COLO668 (cell line): ENCODE results near the gene RTF1.
A peak's percentile ranks its signal among the peaks of the same experiment; 100 is the strongest.
"Not testable (repeated sequence)": the region's sequence is repeated elsewhere in the genome, so short reads cannot be mapped to it uniquely, and the experiment has no call there.

Experiments used
- DNase-seq: peaks from one replicate; lab custom pipeline; 2025; ENCODE audit not compliant: unreplicated experiment; lab: John Stamatoyannopoulos, UW

Gene RTF1

DNA sequence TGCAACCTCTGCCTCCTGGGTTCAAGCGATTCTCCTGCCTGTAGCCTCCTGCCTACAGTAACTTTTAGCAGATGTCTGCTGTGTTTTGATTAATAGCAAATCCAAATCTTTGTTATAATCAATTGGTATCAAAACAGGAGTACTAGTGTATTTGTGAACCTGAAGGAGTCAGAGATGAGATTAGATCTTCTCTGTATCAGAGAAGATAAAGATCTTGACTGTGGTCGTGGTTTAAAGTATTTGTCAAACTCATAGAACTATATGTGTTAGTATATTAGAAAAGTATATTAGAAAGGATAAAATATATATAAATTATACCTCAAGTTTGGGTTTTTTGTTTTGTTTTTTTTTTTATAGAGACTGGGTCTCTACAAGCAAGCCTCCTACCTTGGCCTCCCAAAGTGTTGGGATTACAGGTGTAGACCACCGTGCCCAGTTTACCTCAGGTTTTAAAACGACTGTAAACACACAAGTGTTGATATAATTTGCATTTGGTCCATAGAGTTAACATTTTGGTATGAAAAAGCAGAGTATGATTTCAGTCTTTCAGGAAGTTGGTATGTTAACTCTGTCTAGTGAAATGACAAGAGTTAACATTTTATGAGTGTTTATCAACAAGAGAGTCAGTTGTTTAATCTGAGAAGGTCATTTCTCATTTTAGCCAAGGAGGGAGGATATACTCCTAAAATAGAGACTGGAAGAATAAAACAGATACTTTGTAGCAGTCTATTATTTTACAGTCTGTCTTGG, 18.3 kb downstream of the RTF1 start:
- no peak for DNase-seq

DNA sequence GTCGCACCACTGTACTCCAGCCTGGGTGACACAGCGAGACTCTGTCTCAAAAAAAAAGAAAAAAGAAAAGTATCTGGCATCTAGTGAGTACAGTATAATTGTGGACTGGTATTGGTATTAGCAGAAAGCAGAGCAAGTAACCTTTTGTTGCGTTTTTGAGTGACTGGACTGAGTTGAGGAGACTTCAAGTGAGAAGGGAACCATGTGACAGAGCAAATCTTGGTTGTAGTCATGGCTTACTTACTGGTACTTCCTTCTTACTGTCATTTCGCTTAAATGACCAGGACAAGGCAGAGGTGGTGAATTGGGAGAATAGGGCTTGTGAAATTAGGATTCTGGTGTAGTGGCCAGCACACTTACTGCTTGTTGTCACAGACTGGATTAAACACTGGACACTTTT, 20.6 kb downstream of the RTF1 start:
- DNase-seq: no peak

DNA sequence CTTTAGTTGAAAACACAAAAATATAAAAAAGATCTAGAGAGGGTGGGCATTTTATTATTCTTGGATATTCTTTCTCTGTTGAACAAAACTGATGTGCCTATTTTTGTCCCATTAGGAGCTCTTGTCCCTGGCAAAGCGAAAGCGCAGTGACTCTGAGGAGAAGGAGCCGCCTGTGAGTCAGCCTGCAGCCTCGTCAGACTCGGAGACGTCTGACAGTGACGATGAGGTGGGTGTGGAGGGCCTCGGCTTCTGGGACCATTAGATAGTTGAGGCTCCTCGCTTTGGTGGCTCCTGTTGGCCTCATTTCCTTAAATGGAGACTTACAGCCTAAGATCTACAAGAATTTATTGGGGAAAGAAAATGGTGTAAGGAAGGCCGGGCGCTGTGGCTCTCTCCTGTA, 21.3 kb downstream of the RTF1 start:
- DNase-seq: no peak

DNA sequence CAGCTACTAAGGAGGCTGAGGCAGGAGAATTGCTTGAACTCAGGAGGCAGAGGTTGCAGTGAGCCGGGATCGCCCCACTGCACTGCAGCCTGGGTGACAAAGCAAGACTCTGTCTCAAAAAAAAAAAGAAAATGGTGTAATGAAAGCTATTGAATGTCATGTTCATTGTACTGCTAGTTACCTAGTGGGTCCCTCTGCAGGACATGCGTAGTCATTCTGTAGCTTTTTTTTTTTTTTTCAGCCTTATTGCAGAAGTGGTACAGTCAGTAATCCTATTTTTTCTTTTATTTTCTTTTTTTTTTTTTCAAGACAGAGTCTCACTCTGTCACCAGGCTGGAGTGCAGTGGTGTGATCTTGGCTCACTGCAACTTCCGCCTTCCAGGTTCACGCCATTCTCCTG, 21.9 kb downstream of the RTF1 start:
- DNase-seq: not testable (repeated sequence)

DNA sequence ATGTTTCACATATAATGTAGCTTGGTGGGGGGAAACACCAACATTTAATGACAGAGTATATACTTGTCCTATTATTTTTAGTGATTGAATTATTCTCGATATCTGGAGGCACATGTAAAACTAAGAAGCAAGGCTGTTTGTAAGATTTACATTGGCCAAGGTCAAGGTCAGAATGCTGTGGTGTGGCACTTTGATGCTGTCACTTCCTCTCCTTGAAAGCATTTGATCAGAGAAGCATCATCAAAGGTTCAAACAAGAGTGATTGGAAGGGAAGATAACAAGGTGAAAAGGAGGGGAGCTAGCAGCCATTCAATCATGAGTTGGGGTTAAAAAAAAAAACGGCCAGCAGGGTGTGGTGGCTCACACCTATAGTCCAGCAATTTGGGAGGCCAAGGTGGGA, 26.4 kb downstream of the RTF1 start:
- no peak for DNase-seq

DNA sequence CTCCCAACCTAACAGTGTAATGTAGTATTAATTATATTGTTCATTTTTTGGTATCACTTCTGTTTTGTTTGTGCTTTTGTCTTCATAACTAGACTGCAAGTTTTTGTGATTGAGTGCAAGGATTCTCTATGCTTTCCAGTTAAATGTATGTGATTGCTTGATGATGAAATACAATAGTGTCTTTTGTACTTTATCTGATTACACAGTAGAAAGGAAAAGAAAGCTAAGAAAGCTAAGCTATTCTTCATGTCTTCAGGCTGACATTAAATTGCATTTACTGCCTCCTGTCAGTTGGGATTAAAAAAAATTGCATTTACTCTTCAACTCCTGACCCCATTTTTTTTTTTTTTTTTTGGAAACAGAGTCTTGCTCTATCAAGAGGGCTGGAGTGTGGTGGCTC, 28.5 kb downstream of the RTF1 start:
- no peak for DNase-seq

DNA sequence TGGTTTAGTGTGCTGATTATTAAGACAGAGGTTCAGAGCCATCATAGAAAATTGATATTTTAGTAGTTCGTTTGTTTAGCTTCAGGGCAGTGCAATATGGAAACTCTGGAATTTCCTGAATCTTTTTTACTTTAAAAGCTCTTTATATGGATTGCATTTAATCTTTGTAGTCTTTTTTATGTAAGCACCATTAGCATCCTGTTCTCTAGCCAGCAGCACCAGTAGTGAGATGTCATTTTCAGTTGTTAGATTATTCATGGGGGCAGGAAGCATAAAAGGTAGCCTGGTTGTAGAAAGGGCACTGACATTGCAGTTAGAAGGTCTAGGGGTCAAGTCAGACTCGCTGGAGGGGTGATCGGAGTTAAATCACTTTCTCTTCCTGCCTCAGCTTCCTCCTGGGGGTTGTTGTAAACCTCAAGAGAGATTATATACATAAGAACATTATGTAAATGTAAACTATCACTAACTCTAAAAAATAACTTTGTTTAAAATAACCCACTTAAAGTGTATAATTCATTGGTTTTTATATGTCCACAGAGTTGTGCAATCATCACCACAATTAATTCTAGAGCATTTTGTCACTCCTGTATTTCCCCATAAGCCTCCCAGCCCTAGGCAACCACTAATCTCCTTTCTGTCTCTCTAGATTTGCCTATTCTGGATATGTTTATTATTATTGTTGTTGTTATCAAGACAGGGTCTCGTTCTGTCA, 45.3 kb downstream of the RTF1 start:
- no peak for DNase-seq

DNA sequence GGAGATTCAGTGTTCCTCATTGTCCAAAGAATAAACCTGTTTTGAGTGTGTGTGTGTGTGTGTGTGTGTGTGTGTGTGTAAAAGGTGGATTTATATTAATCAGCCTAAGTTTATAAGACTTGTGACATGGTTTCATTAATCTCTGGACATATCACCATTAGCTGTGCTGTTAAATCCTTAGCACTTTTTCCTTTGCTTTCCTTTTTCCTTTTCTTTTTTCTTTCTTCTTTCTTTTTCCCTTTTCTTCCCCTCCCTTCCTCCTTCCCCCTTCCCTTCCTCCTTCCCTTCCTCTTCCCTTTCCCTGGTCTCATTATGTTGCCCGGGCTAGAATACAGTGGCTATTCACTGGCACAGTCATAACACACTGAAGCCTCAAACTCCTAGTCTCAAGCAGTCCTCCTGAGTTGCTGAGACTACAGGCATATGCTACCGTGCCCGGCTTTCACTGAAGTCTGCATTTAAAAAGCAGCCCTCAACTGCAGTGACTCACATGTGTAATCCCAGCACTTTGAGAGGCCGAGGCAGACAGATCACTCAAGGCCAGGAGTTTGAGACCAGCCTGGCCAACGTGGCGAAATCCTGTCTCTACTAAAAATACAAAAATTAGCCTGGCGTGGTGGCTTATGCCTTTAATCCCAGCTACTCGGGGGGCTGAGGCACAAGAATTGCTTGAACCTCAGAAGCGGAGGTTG, 48.1 kb downstream of the RTF1 start:
- no peak for DNase-seq

DNA sequence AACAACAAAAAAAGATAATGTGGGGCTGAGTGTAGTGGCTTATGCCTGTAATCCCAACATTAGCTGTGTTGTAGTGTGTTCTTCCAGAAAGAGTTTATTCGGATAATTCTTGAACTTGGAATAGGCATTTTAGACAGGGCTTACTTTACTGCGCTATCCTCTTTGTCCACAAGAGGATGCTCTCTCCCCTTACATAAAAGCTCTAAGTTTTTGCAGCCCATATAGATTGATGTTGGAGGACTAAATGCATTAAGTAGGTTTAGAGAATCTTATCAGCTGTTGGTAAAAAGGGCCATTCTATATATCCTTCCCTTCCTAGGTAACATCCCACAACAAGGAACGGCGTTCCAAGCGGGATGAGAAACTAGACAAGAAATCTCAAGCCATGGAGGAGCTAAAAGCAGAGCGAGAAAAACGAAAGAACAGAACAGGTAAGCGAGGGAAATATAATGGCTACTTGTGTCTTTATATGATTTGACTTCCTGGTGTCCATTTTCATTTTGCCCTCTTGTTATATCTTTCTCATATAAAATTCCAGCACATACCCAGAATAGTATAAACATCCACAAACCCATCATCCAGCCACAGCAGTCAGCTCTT, 49.0 kb downstream of the RTF1 start:
- peak; percentile 14 for DNase-seq

DNA sequence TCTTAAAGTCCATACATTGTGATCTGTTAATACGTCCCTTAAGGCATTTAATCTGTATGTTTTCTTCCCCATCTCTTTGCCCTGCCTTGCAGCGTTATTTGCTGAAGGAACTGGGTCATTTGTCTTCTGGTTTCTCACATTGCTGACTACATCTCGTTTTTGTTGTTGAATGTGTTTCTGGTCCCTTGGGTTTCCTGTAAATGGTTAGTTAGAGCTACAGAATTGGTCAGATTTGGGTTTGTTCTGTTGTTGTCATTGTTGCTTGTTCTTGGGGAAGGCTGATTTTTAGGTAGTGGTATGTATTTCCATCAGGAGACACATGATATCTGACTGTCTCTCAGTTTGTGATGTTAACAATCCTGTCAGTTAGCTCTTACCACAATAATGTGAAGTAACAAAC, 49.8 kb downstream of the RTF1 start:
- DNase-seq: no peak

DNA sequence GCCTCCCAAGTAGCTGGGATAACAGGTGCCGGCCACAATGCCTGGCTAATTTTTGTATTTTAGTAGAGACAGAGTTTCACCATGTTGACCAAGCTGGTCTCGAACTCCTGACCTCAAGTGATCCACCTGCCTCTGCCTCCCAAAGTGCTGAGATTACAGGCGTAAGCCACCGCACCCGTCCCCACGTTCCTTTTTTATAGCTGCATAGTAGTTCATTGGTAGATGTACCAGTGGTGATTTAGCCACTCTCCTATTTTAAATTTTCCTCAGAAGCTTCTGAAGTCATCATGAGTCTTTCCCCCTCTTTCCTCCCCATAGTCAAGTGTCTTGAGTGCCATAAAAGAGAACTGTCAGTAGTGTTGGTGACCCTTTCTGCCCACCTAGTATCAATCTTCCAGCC, 52.7 kb downstream of the RTF1 start:
- not testable (repeated sequence) for DNase-seq

DNA sequence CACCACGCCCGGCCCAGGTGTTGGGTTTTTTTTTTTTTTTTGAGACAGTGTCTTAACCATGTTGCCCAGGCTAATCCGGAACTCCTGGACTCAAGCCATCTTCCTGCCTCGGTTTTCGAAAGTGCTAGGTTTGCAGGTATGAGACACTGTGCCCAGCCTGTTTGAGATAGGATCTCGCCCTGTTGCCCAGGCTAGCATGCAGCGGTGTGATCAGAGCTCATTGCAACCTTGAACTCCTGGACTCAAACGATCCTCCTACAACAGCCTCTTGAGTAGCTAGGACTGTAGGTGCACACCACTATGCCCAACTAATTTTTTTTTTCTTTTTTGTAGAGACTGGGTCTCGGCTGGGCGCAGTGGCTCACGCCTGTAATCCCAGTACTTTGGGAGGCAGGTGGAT, 56.5 kb downstream of the RTF1 start:
- DNase-seq: no peak

DNA sequence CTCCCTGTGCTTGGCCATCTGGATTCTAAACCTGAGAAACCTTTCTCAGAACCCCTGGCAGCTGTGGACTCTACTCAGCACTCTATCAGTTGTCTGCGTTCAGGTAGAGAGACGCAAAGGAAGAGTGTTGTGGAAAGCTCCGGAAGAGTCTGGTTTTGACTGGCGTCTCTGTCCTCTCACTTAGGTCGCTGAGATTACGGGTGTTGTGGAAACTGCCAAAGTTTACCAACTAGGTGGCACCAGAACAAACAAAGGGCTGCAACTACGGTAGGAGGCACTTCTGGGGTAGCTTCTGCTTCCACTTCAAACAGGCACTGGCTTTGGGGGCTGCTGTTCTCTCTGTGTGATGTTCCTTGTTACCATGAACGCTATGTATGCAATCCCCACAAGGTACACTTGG, 57.5 kb downstream of the RTF1 start:
- no peak for DNase-seq

DNA sequence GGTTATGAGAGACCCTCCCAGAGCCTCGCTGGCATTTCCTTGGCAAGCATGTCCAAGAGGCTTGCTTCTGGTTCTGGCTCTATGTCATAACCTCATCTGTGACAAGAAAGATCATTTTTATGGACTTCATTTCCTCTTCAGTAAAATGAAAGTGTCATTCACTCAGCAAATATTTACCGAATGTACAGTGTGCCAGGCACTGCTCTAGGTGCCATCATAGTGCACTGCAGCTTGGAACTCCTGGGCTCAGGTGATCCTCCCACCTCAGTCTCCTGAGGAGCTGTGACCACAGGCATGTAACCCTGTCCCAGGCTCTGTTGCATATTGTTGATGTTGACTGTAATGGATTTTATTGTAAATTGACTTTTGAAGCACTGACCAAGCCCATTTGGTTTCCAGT, 58.0 kb downstream of the RTF1 start:
- no peak for DNase-seq

DNA sequence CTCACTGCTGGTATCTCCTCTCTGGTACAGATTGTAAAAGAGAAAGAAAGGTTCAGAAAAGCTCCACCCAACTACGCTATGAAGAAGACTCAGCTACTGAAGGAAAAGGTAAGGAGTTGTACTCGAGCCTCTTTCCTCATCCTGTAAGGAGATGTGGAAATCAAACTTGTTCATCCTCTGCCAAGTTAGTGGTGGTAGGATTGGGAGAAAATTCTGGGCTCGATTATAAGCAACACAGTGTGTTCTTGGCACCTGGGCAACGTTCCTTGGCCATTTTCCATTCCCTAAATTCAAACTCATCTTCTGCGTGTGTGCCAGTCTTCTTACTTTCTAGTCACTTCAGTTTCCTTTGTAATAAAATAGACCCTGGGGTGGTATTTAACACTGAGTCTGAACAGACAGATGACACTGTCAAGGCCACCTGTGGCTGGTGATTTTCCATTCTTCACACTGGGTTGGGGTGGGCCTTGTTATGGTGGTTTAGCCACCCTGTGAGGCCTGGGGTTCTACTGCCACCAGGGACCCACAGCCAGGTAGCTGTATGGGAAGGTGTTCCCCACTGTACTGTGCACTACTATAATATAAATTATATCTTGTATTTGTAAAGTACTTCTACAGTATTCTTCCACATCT, 59.6 kb downstream of the RTF1 start:
- DNase-seq: no peak

DNA sequence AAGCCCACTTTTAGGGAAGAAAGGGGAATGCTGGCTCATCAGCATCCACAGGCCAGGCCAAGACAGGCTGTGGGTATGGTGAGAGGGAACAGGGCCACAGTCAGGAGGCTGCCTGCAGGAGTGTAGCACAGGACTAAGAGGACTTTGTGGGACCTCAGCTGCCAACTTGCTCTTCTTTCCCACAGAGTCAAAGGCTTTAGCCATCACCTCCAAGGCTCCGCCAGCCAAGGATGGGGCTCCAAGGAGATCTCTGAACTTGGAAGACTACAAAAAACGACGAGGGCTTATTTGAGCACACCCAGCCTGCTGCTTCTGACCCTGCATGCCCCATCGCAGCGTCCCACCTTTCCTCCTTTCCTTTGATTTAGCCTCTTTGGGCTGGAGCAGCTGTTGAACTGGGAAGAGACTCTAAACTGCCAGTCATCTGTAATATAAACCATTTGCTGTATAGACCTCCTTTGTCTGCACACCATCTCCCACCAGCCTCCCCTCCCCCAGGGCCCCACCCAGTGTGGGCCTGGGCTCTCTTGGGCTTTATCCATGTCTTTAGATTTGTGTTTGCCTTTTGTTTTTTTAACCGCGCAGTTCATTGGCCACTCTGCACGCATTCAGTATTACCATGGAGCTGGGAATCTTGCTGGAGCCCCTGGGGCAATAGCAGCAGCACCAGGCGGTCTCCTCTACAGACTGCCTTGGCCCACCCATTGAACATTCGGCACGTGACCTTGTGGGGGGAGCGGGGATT, 63.7 kb downstream of the RTF1 start:
- no peak for DNase-seq

DNA sequence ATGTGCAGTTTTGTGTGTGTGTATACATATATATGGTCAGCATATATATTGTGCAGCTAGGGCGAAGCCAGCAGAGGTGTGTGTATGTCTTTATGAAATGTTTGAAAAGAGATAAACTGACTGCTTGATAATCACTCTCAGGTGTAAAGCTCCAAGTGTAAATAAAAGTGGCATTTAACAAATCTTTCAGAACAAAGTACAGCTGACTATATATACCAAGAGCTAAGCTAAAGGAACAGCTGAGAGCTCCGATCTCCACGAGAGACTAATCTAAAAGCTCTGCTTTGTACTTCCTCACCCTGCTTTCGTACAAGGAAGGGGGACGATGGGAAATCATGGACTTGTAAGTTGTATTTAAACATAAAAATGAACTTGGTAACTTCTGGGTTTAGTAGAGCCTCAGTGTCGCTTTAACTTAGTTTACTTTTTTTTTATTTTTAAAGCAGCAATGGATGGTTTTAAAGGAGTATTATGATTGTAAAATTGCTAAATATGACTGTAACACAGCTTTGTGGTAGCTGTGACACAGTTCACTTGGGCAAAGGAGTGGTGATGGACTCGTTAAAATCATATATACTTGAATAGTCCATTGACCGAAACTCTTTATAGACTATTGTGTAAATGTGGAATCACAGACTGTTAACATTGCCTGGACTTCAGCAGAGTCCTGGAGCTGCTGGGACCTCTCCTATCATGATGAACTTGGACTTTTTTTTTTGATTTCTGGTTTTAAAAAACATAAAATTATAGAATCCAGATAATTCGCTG, 65.4 kb downstream of the RTF1 start:
- no peak for DNase-seq

DNA sequence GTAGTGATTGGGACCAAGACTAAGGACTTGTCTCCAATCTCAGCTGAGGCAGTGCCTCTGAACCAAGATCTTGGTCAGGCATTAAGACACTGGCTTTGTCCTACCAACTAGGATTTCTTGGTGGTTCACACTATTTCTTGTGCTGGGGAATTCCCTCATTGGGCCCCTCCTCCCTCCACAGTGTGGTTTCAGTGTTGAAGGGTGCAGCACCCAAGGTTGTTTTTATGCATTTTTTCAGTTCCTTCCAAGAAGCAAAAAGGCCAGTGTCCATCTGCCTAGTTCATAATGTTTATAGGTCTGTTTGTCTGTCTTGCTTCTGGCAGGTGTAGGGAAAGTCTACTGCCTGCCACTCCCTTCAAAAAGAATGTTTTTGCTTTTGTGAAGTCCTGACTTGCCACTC, 66.2 kb downstream of the RTF1 start:
- DNase-seq: no peak

DNA sequence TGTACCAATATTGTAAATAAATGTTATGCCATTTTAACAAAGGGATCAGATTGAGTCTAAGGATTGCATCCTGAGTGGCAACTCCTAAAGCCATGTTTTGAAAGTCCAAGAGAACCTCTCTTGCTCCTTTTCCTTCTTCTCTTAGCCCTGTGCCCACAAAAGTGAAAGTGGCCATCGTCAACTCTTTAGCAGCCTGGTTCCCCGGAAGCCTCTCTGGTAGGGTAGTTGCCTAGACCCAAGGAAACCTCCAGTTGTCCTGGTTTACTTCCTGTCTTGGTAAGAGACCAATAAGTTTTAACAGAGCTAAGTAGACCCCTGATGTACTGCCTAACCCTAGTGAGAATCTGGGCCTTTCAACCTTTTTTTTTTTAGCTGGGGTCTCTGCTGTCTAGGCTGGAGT, 66.6 kb downstream of the RTF1 start:
- no peak for DNase-seq
